ENCODE results near the gene GNRH2. TPM values are rescaled to one million over a fixed set of nuclear protein-coding genes. Genes with fewer than 3 reads are reported as not detected.

GNRH2 gene
- total and polyA plus RNA-seq, 2 donors (not counting 1 experiment from before 2014, with no cell fraction given) = not detected

GRCh38 chr20:3085571-3086072 lies 42.2 kb downstream of the GNRH2 start:
- Histone ChIP-seq H3K9ac (ENCODE audit: insufficient read depth, low read length) (no peak overlapping the region), H3K4me1 (ENCODE audit: control insufficient read depth, extremely low read depth, insufficient read depth, low read length) (peaks cover 7% of the 10 kb centered on the region), H3K9me3 (ENCODE audit: control insufficient read depth, insufficient read depth, low read depth, low read length) (no peaks in the 10 kb centered on the region), H3K27me3 (ENCODE audit: control insufficient read depth, insufficient read depth, low read length) (peaks cover 44% of the 10 kb centered on the region), H3K27ac (ENCODE audit: insufficient read depth, low read length) (no peak overlapping the region), H3K4me3 (replicated peaks in 1 of 4; ENCODE audit: control extremely low read depth in 1 of 4, insufficient read depth in 1 of 4, low read depth in 3 of 4, low read length in 4 of 4) (no peak overlapping the region), H3K4me2 (ENCODE audit: extremely low read depth, insufficient read depth, low read length) (no peak overlapping the region), H2AFZ (ENCODE audit: low read length) (no peak overlapping the region), H3K79me2 (ENCODE audit: control insufficient read depth, insufficient read depth, low read length) (no peaks in the 10 kb centered on the region), H3K36me3 (ENCODE audit: control insufficient read depth, insufficient read depth, low read length) (no peaks in the 10 kb centered on the region), H4K20me1 (ENCODE audit: control insufficient read depth, extremely low read depth, insufficient read depth, low read length) (no peaks in the 10 kb centered on the region)
- DNase-seq (ENCODE audit: low read depth in 2 of 2) = no peak
- TF ChIP-seq EZH2 (IDR thresholded peaks at IDR 0.05; ENCODE audit: low read length, missing control alignments) (no peak), CTCF (conservative IDR thresholded peaks at IDR 0.05 in 1 of 2, IDR thresholded peaks at IDR 0.05 in 1 of 2; ENCODE audit: low read depth in 1 of 2, low read length in 2 of 2) (no peak)

GRCh38 chr20:3088031-3088430 lies 44.6 kb downstream of the GNRH2 start:
- DNase-seq (ENCODE audit: low read depth in 2 of 2) = no peak
- no peak overlapping the region for H3K9ac ChIP-seq (ENCODE audit: insufficient read depth, low read length)
- peaks cover 26% of the 10 kb centered on the region for H3K27me3 ChIP-seq (ENCODE audit: control insufficient read depth, insufficient read depth, low read length)
- H4K20me1 ChIP-seq (ENCODE audit: control insufficient read depth, extremely low read depth, insufficient read depth, low read length) = no peaks in the 10 kb centered on the region
- H3K4me3 ChIP-seq (replicated peaks in 1 of 4; ENCODE audit: control extremely low read depth in 1 of 4, insufficient read depth in 1 of 4, low read depth in 3 of 4, low read length in 4 of 4) = no peak overlapping the region
- no peaks in the 10 kb centered on the region for H3K36me3 ChIP-seq (ENCODE audit: control insufficient read depth, insufficient read depth, low read length)
- H2AFZ ChIP-seq (ENCODE audit: low read length) = no peak overlapping the region
- no peaks in the 10 kb centered on the region for H3K4me1 ChIP-seq (ENCODE audit: control insufficient read depth, extremely low read depth, insufficient read depth, low read length)
- TF ChIP-seq CTCF (conservative IDR thresholded peaks at IDR 0.05 in 1 of 2, IDR thresholded peaks at IDR 0.05 in 1 of 2; ENCODE audit: low read depth in 1 of 2, low read length in 2 of 2) (no peak), EZH2 (IDR thresholded peaks at IDR 0.05; ENCODE audit: low read length, missing control alignments) (no peak)
- H3K79me2 ChIP-seq (ENCODE audit: control insufficient read depth, insufficient read depth, low read length) = no peaks in the 10 kb centered on the region
- H3K27ac ChIP-seq (ENCODE audit: insufficient read depth, low read length) = no peak overlapping the region
- no peaks in the 10 kb centered on the region for H3K9me3 ChIP-seq (ENCODE audit: control insufficient read depth, insufficient read depth, low read depth, low read length)
- H3K4me2 ChIP-seq (ENCODE audit: extremely low read depth, insufficient read depth, low read length) = no peak overlapping the region

GRCh38 chr20:3090565-3090964 lies 47.1 kb downstream of the GNRH2 start:
- H3K27me3 ChIP-seq (ENCODE audit: control insufficient read depth, insufficient read depth, low read length) = peaks cover 7% of the 10 kb centered on the region
- H3K4me3 ChIP-seq (replicated peaks in 1 of 4; ENCODE audit: control extremely low read depth in 1 of 4, insufficient read depth in 1 of 4, low read depth in 3 of 4, low read length in 4 of 4) = no peak overlapping the region

More at GRCh38 chr20:3090565-3090964, 47.1 kb downstream of the GNRH2 start:
- no peak overlapping the region for H3K9ac ChIP-seq (ENCODE audit: insufficient read depth, low read length)
- H3K79me2 ChIP-seq (ENCODE audit: control insufficient read depth, insufficient read depth, low read length) = no peaks in the 10 kb centered on the region
- no peaks in the 10 kb centered on the region for H3K36me3 ChIP-seq (ENCODE audit: control insufficient read depth, insufficient read depth, low read length)
- no peaks in the 10 kb centered on the region for H3K9me3 ChIP-seq (ENCODE audit: control insufficient read depth, insufficient read depth, low read depth, low read length)
- no peaks in the 10 kb centered on the region for H4K20me1 ChIP-seq (ENCODE audit: control insufficient read depth, extremely low read depth, insufficient read depth, low read length)
- no peak for TF ChIP-seq EZH2 (IDR thresholded peaks at IDR 0.05; ENCODE audit: low read length, missing control alignments)
- no peak for TF ChIP-seq CTCF (conservative IDR thresholded peaks at IDR 0.05 in 1 of 2, IDR thresholded peaks at IDR 0.05 in 1 of 2; ENCODE audit: low read depth in 1 of 2, low read length in 2 of 2)
- H3K4me1 ChIP-seq (ENCODE audit: control insufficient read depth, extremely low read depth, insufficient read depth, low read length) = no peaks in the 10 kb centered on the region
- no peak overlapping the region for H3K27ac ChIP-seq (ENCODE audit: insufficient read depth, low read length)
- DNase-seq (ENCODE audit: low read depth in 2 of 2) = no peak
- no peak overlapping the region for H3K4me2 ChIP-seq (ENCODE audit: extremely low read depth, insufficient read depth, low read length)
- no peak overlapping the region for H2AFZ ChIP-seq (ENCODE audit: low read length)
